ENCODE results near the gene PODXL2.

Gene PODXL2

GRCh38 chr3:127712461-127712860, 83.5 kb downstream of the PODXL2 start:
- no peak overlapping the region for H3K27ac ChIP-seq
- TF ChIP-seq CTCF (conservative IDR thresholded peaks at IDR 0.05) (no peak), ZFX (IDR thresholded peaks at IDR 0.05) (no peak)

- H3K27ac ChIP-seq: no peak overlapping the region
Measured at GRCh38 chr3:127712881-127713771, 84.1 kb downstream of the PODXL2 start.

GRCh38 chr3:127714125-127714571, 85.2 kb downstream of the PODXL2 start:
- TF ChIP-seq CTCF (conservative IDR thresholded peaks at IDR 0.05): no peak
- no peak for TF ChIP-seq ZFX (IDR thresholded peaks at IDR 0.05)
- H3K27ac ChIP-seq: no peak overlapping the region

More at GRCh38 chr3:127712881-127713771, 84.1 kb downstream of the PODXL2 start:
- TF ChIP-seq CTCF (conservative IDR thresholded peaks at IDR 0.05): no peak
- TF ChIP-seq ZFX (IDR thresholded peaks at IDR 0.05): no peak

- TF ChIP-seq CTCF (conservative IDR thresholded peaks at IDR 0.05) (no peak), ZFX (IDR thresholded peaks at IDR 0.05) (no peak)
Measured at GRCh38 chr3:127714866-127715265, 85.9 kb downstream of the PODXL2 start.

GRCh38 chr3:127715532-127715931, 86.5 kb downstream of the PODXL2 start:
- TF ChIP-seq ZFX (IDR thresholded peaks at IDR 0.05) (no peak), CTCF (conservative IDR thresholded peaks at IDR 0.05) (no peak)
- no peak overlapping the region for H3K27ac ChIP-seq

More at GRCh38 chr3:127714866-127715265, 85.9 kb downstream of the PODXL2 start:
- H3K27ac ChIP-seq: no peak overlapping the region

GRCh38 chr3:127716384-127716783, 87.4 kb downstream of the PODXL2 start:
- no peak overlapping the region for H3K27ac ChIP-seq
- TF ChIP-seq ZFX (IDR thresholded peaks at IDR 0.05): no peak
- no peak for TF ChIP-seq CTCF (conservative IDR thresholded peaks at IDR 0.05)

Measured in C4-2B (cell line).